SU-DHL-6 (cell line): ENCODE results near the gene TMCC1.
A peak's percentile ranks its signal among the peaks of the same experiment; 100 is the strongest.

Source experiments
- H2AFZ ChIP-seq: fragments of 200-600 bp; sonication (generic); 2 replicates; pipeline ENCODE4 v1.6.1; 2014; ENCODE audit warnings: low read depth, mild to moderate bottlenecking, moderate library complexity, mixed read lengths, antibody characterized with exemption, low read length; ENCODE audit not compliant: severe bottlenecking
- H3F3A ChIP-seq: fragments of 200-600 bp; shearing (Covaris generic); 2 replicates; pipeline ENCODE4 v1.6.0; 2016; ENCODE audit warnings: antibody characterized with exemption, mild to moderate bottlenecking; ENCODE audit not compliant: insufficient read depth
- H3K27ac ChIP-seq: fragments of 200-600 bp; sonication (generic); 2 replicates; pipeline ENCODE4 v1.5.1; 2016; ENCODE audit warnings: low read depth, mild to moderate bottlenecking, low read length, moderate library complexity, mixed read lengths
- H3K27me3 ChIP-seq: fragments of 200-600 bp; sonication (generic), shearing (Covaris generic); 2 replicates; pipeline ENCODE4 v1.6.0; 2014; ENCODE audit warnings: mild to moderate bottlenecking, low read length
- H3K36me3 ChIP-seq: fragments of 200-600 bp; sonication (generic); 2 replicates; pipeline ENCODE4 v1.6.1; 2014; ENCODE audit warnings: mild to moderate bottlenecking, low read length, mixed read lengths
- H3K4me2 ChIP-seq: fragments of 300-600, 200-600 bp; shearing (Covaris generic), sonication (generic); 2 replicates; pipeline ENCODE4 v1.6.0; 2014; ENCODE audit warnings: low read length, low read depth, mild to moderate bottlenecking; ENCODE audit not compliant: poor library complexity, severe bottlenecking
- H3K4me3 ChIP-seq: fragments of 200-600 bp; sonication (generic); 2 replicates; pipeline ENCODE4 v1.5.1; 2014; ENCODE audit warnings: antibody characterized with exemption, low read length, mild to moderate bottlenecking, mixed read lengths; ENCODE audit not compliant: insufficient read depth, poor library complexity, severe bottlenecking
- H3K79me2 ChIP-seq: fragments of 200-600 bp; sonication (generic); 2 replicates; pipeline ENCODE4 v1.6.1; 2014; ENCODE audit warnings: mild to moderate bottlenecking, low read length, moderate library complexity; ENCODE audit not compliant: insufficient read depth
- H3K9ac ChIP-seq: fragments of 200-600 bp; sonication (generic); 2 replicates; pipeline ENCODE4 v1.7.0; 2014; ENCODE audit warnings: mild to moderate bottlenecking, low read length
- H3K9me2 ChIP-seq: fragments of 200-600 bp; sonication (generic); replicated peaks from 2 replicates; pipeline ENCODE4 v1.6.1; 2014; ENCODE audit warnings: low read length; ENCODE audit not compliant: insufficient read depth
- H3K9me3 ChIP-seq: fragments of 200-600 bp; sonication (generic); 2 replicates; pipeline ENCODE4 v1.6.1; 2014; ENCODE audit warnings: low read length, mixed read lengths; ENCODE audit not compliant: insufficient read depth
- H4K20me1 ChIP-seq: fragments of 200-600 bp; sonication (generic); 2 replicates; pipeline ENCODE4 v1.6.1; 2014; ENCODE audit warnings: low read depth, mild to moderate bottlenecking, antibody characterized with exemption, low read length, moderate library complexity, mixed read lengths
- EZH2phosphoT487 ChIP-seq: fragments of 200-600 bp; sonication (generic), shearing (Covaris generic); conservative IDR thresholded peaks from 2 replicates; pipeline ENCODE4 v1.6.1; 2018; ENCODE audit warnings: mild to moderate bottlenecking, antibody characterized with exemption, low read length, moderate library complexity, mixed read lengths
- TF ChIP-seq, protein P1 (sequence below): fragments of 200-600 bp; sonication (generic); IDR thresholded peaks from one replicate; pipeline ENCODE4 v1.5.1; 2017; ENCODE audit warnings: antibody characterized with exemption, mild to moderate bottlenecking, low read length, moderate library complexity; ENCODE audit not compliant: insufficient read depth, poor library complexity, severe bottlenecking

TMCC1 gene

DNA sequence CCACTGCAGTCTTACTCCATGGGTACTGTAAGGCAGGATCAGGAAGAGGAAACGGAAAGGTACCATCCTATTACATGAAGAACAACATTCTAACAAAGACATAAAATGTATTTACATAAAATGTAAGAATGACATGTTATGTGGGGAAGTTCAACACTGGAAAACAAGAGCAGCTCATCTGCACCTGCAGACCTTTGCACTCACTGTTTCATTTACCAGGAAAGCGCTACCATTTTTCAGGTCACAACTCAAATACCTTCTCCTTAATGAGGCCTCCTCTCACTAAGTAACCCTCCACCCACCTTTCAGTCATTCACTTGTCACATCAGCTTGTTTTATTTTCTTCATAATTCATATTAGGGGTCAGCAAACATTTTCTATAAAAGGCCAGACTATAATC is 2.6 kb downstream of the TMCC1 start:
- H3K9me2 ChIP-seq = no peaks in the 10 kb centered on the region
- peak overlapping the region; percentile 14 for H3K4me3 ChIP-seq
- peaks cover 11% of the 10 kb centered on the region for H3F3A ChIP-seq
- H4K20me1 ChIP-seq = no peaks in the 10 kb centered on the region
- TF ChIP-seq, protein P1, sequence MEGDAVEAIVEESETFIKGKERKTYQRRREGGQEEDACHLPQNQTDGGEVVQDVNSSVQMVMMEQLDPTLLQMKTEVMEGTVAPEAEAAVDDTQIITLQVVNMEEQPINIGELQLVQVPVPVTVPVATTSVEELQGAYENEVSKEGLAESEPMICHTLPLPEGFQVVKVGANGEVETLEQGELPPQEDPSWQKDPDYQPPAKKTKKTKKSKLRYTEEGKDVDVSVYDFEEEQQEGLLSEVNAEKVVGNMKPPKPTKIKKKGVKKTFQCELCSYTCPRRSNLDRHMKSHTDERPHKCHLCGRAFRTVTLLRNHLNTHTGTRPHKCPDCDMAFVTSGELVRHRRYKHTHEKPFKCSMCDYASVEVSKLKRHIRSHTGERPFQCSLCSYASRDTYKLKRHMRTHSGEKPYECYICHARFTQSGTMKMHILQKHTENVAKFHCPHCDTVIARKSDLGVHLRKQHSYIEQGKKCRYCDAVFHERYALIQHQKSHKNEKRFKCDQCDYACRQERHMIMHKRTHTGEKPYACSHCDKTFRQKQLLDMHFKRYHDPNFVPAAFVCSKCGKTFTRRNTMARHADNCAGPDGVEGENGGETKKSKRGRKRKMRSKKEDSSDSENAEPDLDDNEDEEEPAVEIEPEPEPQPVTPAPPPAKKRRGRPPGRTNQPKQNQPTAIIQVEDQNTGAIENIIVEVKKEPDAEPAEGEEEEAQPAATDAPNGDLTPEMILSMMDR = no peak
- no peak for TF ChIP-seq EZH2phosphoT487
- peak overlapping the region; percentile 87 for H3K4me2 ChIP-seq
- H3K9me3 ChIP-seq = no peaks in the 10 kb centered on the region
- no peaks in the 10 kb centered on the region for H3K36me3 ChIP-seq
- peaks cover 43% of the 10 kb centered on the region for H3K79me2 ChIP-seq
- no peaks in the 10 kb centered on the region for H3K27me3 ChIP-seq
- peak overlapping the region; percentile 26; the same call in 1 of the 2 replicates for H3K9ac ChIP-seq
- H3K27ac ChIP-seq = peak overlapping the region; percentile 57
- H2AFZ ChIP-seq = no peak overlapping the region

DNA sequence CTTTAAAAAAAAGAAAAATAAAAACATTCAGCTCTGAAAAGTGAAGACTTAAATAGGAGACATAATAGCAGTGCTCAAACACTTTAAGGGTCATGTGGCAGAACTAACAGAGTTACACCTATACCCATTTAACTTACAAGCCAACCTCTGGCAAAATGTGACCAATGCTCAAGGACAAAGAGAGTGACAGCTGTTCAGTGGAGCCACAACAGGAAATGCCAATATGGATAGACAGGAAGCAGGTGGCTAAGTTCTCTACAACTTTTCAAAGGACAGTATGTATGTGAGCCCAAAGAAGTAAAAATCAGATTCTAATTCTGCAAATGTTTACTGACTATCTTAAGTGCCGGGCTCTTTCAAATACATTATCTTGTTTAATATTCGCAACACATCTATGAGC is 3.4 kb downstream of the TMCC1 start:
- peak overlapping the region; percentile 57 for H3K27ac ChIP-seq

DNA sequence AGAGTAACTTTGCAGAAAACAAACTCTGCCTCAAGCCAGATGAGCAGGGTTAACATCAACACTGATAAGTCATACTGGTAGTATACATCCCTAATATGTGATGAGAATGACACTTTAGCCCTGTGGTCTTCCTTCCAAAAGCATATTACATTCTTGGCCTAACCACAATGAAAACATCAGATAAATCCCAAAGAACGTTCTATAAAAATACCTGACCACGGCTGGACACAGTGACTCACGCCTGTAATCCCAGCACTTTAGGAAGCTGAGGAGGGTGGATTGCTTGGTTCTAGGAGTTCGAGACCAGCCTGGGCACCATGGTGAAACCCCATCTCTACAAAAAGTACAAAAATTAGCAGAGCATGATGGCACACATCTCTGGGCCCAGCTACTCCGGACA is 4.7 kb downstream of the TMCC1 start:
- Histone ChIP-seq H3K27me3 (no peaks in the 10 kb centered on the region), H3K4me3 (no peak overlapping the region), H3K79me2 (peaks cover 53% of the 10 kb centered on the region), H4K20me1 (no peaks in the 10 kb centered on the region), H3K9me2 (no peaks in the 10 kb centered on the region), H3K36me3 (no peaks in the 10 kb centered on the region; the same call in 1 of the 2 replicates), H2AFZ (no peak overlapping the region), H3K4me2 (no peak overlapping the region), H3K9ac (no peak overlapping the region), H3F3A (peaks cover 11% of the 10 kb centered on the region), H3K27ac (0 out of 2 replicates have a peak overlapping the region, but pooled peaks have one; percentile 5), H3K9me3 (no peaks in the 10 kb centered on the region)
- no peak for TF ChIP-seq EZH2phosphoT487
- TF ChIP-seq, protein P1 = no peak

More for the DNA sequence above, 3.4 kb downstream of the TMCC1 start:
- H2AFZ ChIP-seq = no peak overlapping the region
- H3K4me2 ChIP-seq = peak overlapping the region; percentile 87
- no peaks in the 10 kb centered on the region for H3K9me2 ChIP-seq
- H3F3A ChIP-seq = peaks cover 11% of the 10 kb centered on the region
- peak overlapping the region; percentile 14 for H3K4me3 ChIP-seq
- H3K27me3 ChIP-seq = no peaks in the 10 kb centered on the region
- H3K9ac ChIP-seq = no peak overlapping the region; the same call in 1 of the 2 replicates
- no peak for TF ChIP-seq EZH2phosphoT487
- H3K36me3 ChIP-seq = no peaks in the 10 kb centered on the region
- H3K79me2 ChIP-seq = peaks cover 43% of the 10 kb centered on the region
- no peaks in the 10 kb centered on the region for H4K20me1 ChIP-seq
- no peaks in the 10 kb centered on the region for H3K9me3 ChIP-seq

DNA sequence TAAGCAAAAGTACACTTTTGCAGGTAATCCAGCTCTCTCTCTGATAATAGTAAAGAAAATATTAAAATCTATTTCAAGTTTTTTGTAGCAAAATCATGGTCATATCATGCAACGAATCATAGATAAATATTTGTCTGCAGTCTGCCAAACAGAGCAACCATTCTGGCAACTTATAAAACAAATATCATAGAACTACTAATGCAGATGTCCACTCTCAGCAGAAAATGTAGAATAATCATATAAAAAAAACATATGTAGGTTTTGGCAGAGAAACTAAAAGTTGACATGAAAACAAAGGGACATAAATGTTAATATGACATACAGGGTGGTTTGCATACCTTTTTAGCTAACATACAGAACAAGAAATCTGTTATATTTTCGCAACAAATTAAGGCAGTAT is 12.2 kb downstream of the TMCC1 start:
- H3K4me2 ChIP-seq = no peak overlapping the region
- H3K79me2 ChIP-seq = peaks cover 42% of the 10 kb centered on the region
- no peaks in the 10 kb centered on the region for H3K9me3 ChIP-seq
- H3K4me3 ChIP-seq = no peak overlapping the region
- peaks cover 3% of the 10 kb centered on the region; the same call in 1 of the 2 replicates for H3K36me3 ChIP-seq
- no peaks in the 10 kb centered on the region for H3K27me3 ChIP-seq
- TF ChIP-seq, protein P1 = no peak
- TF ChIP-seq EZH2phosphoT487 = no peak
- no peak overlapping the region for H3K27ac ChIP-seq
- no peaks in the 10 kb centered on the region; the same call in 1 of the 2 replicates for H3F3A ChIP-seq
- no peak overlapping the region for H3K9ac ChIP-seq
- no peaks in the 10 kb centered on the region for H3K9me2 ChIP-seq
- H2AFZ ChIP-seq = no peak overlapping the region
- no peaks in the 10 kb centered on the region for H4K20me1 ChIP-seq
